Hepatic stellate cell (primary cell): ENCODE measurements around the gene GFPT1.
"Not testable (repeated sequence)": the region's sequence is repeated elsewhere in the genome, so short reads cannot be mapped to it uniquely, and the experiment has no call there.

ENCODE experiments used
- DNase-seq: peaks from one replicate; pipeline ENCODE4 v3.0.0; 2011; ENCODE audit warnings: low spot score

GFPT1 gene

GRCh38 chr2:69386789-69387734 is at the start of gene GFPT1:
GFPT1 (minus strand) TSS chr2:69387227; CDS start chr2:69387071, 156 bp downstream.
- DNase-seq = peak; percentile 88

- DNase-seq = no peak
Measured at GRCh38 chr2:69436596-69436937, 49.5 kb upstream of the GFPT1 start.

- no peak for DNase-seq
Measured at GRCh38 chr2:69434753-69435152, 47.7 kb upstream of the GFPT1 start.

GRCh38 chr2:69429491-69430183 is 42.6 kb upstream of the GFPT1 start:
- DNase-seq = no peak

GRCh38 chr2:69428981-69429380 is 42.0 kb upstream of the GFPT1 start:
- DNase-seq = no peak

- no peak for DNase-seq
Measured at GRCh38 chr2:69424419-69424818, 37.4 kb upstream of the GFPT1 start.

- DNase-seq = no peak
Measured at GRCh38 chr2:69422198-69422597, 35.2 kb upstream of the GFPT1 start.

- not testable (repeated sequence) for DNase-seq
Measured at GRCh38 chr2:69419111-69419510, 32.1 kb upstream of the GFPT1 start.

- no peak for DNase-seq
Measured at GRCh38 chr2:69416147-69416546, 29.1 kb upstream of the GFPT1 start.

GRCh38 chr2:69411120-69411519 is 24.1 kb upstream of the GFPT1 start:
- no peak for DNase-seq

- DNase-seq = no peak
Measured at GRCh38 chr2:69405306-69405705, 18.3 kb upstream of the GFPT1 start.

- DNase-seq = no peak
Measured at GRCh38 chr2:69400121-69400520, 13.1 kb upstream of the GFPT1 start.

- no peak for DNase-seq
Measured at GRCh38 chr2:69397234-69397633, 10.2 kb upstream of the GFPT1 start.

- no peak for DNase-seq
Measured at GRCh38 chr2:69395866-69396265, 8.8 kb upstream of the GFPT1 start.

- DNase-seq = no peak
Measured at GRCh38 chr2:69393963-69394362, 6.9 kb upstream of the GFPT1 start.

- no peak for DNase-seq
Measured at GRCh38 chr2:69390471-69390870, 3.4 kb upstream of the GFPT1 start.

- DNase-seq = no peak
Measured at GRCh38 chr2:69390001-69390400, 3.0 kb upstream of the GFPT1 start.

- no peak for DNase-seq
Measured at GRCh38 chr2:69389271-69389670, 2.2 kb upstream of the GFPT1 start.

GRCh38 chr2:69387770-69388481 is 899 bp upstream of the GFPT1 start:
- no peak for DNase-seq

GRCh38 chr2:69386360-69386759 is 667 bp downstream of the GFPT1 start:
- DNase-seq = no peak

- no peak for DNase-seq
Measured at GRCh38 chr2:69385443-69386151, 1.4 kb downstream of the GFPT1 start.

- no peak for DNase-seq
Measured at GRCh38 chr2:69384618-69385081, 2.4 kb downstream of the GFPT1 start.
